GM23248 (cell line): ENCODE data around the gene TPRN. TPM values are rescaled to one million over a fixed set of nuclear protein-coding genes. Genes with fewer than 3 reads are reported as not detected.

Source experiments
- DNase-seq: peaks from one replicate; pipeline ENCODE4 v3.0.0-alpha.2; 2015
- H2AFZ ChIP-seq: fragments of 200-600 bp; sonication (generic); 2 replicates; pipeline ENCODE4 v1.6.1; 2016; ENCODE audit warnings: antibody characterized with exemption
- H3F3A ChIP-seq: fragments of 200-600 bp; sonication (generic); 2 replicates; pipeline ENCODE4 v1.6.1; 2016; ENCODE audit warnings: mild to moderate bottlenecking, antibody characterized with exemption, mixed run types; ENCODE audit not compliant: insufficient read depth
- H3K27ac ChIP-seq: fragments of 200-600 bp; sonication (generic); 2 replicates; pipeline ENCODE4 v1.5.1; 2016; ENCODE audit warnings: mild to moderate bottlenecking
- H3K27me3 ChIP-seq: fragments of 200-600 bp; sonication (generic); replicated peaks from 2 replicates; pipeline ENCODE4 v1.6.1; 2016; ENCODE audit warnings: mild to moderate bottlenecking; ENCODE audit not compliant: insufficient read depth
- H3K36me3 ChIP-seq: fragments of 200-600 bp; sonication (generic); 2 replicates; pipeline ENCODE4 v1.6.1; 2016; ENCODE audit warnings: low read depth, mild to moderate bottlenecking
- H3K4me1 ChIP-seq: fragments of 200-600 bp; sonication (generic); 2 replicates; pipeline ENCODE4 v1.6.1; 2016; ENCODE audit warnings: mild to moderate bottlenecking; ENCODE audit not compliant: insufficient read depth
- H3K4me2 ChIP-seq: fragments of 200-600 bp; sonication (generic); one replicate; pipeline ENCODE4 v1.6.1; 2016; ENCODE audit warnings: mild to moderate bottlenecking; ENCODE audit not compliant: unreplicated experiment
- H3K4me3 ChIP-seq: fragments of 200-600 bp; sonication (generic); 2 replicates; pipeline ENCODE4 v1.5.1; 2016; ENCODE audit warnings: mild to moderate bottlenecking
- H3K79me2 ChIP-seq: fragments of 200-600 bp; sonication (generic); 2 replicates; pipeline ENCODE4 v1.6.1; 2016; ENCODE audit warnings: mild to moderate bottlenecking; ENCODE audit not compliant: insufficient read depth
- H3K9ac ChIP-seq: fragments of 200-600 bp; sonication (generic); 2 replicates; pipeline ENCODE4 v1.6.1; 2016; ENCODE audit warnings: mild to moderate bottlenecking
- H3K9me2 ChIP-seq: fragments of 200-600 bp; sonication (generic); 2 replicates; pipeline ENCODE4 v1.6.1; 2016; ENCODE audit warnings: mixed run types, mild to moderate bottlenecking, moderate library complexity; ENCODE audit not compliant: insufficient read depth
- H3K9me3 ChIP-seq: fragments of 200-600 bp; sonication (generic); one replicate; pipeline ENCODE4 v1.6.1; 2017; ENCODE audit warnings: low read depth
- H4K20me1 ChIP-seq: fragments of 200-600 bp; sonication (generic); 2 replicates; pipeline ENCODE4 v1.6.0; 2016; ENCODE audit not compliant: insufficient read depth
- EZH2 ChIP-seq: fragments of 200-600 bp; sonication (generic); IDR thresholded peaks from 2 replicates; pipeline ENCODE4 v1.6.1; 2018; ENCODE audit warnings: antibody characterized with exemption, mild to moderate bottlenecking; ENCODE audit not compliant: insufficient read depth, poor library complexity, severe bottlenecking
- EZH2phosphoT487 ChIP-seq: fragments of 200-600 bp; sonication (generic); IDR thresholded peaks from 2 replicates; pipeline ENCODE4 v1.6.1; 2018; ENCODE audit warnings: antibody characterized with exemption, moderate library complexity, mild to moderate bottlenecking, low read depth; ENCODE audit not compliant: insufficient read depth
- WGBS, 2 experiments: methylation state at CpG; one replicate each; pipeline ENCODE4 v1.1.6; 2015 to 2017; ENCODE audit warnings: low lambda C conversion rate in 2 of 2, low coverage in 1 of 2; ENCODE audit errors: missing lambda C conversion rate in 2 of 2; 5-methylcytosine and 5-hydroxymethylcytosine counted together
- in situ Hi-C: fragments of 300-500 bp; cut with MboI; formaldehyde crosslinking; loops from 2 replicates; pipeline ENCODE4 v1.15.0; 2020
- polyA plus RNA-seq: library from polyadenylated mRNA; unstranded; fragments of >200 nt; fragmentation: Nextera tagmentation; extraction: Ambion mirVana; gene quantifications from 2 replicates; pipeline ENCODE4 v1.2.1, GENCODE V29; 2016
- total RNA-seq: library from RNA; depleted of rRNA; stranded (reverse); fragments of >200 nt; shearing (Covaris generic); gene quantifications from 2 replicates; pipeline ENCODE4 v1.2.3, GENCODE V29; 2014

TPRN gene
- total and polyA plus RNA-seq, 2 experiments from 2014 or later, result 1.7 to 7.8 TPM

DNA sequence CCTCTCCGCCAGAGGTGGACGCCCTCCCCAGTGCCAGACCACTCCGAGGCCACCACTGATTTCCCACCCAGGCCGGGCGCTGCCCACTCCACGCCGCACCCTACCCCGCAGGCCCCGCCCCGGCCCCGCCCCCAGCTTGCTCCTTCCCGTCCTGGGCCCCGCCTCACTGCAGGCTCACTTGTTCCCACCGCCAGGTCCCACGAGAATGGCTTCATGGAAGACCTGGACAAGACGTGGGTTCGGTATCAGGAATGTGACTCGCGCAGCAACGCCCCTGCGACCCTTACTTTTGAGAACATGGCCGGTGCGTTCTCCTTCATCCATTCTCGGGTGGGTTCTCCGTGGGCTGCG is 37.2 kb downstream of the TPRN start:
- Histone ChIP-seq H3K4me2 (peak overlapping the region; percentile 70), H3F3A (no peaks in the 10 kb centered on the region), H3K79me2 (no peaks in the 10 kb centered on the region), H3K9me3 (no peaks in the 10 kb centered on the region), H3K9me2 (no peaks in the 10 kb centered on the region), H3K4me1 (no peaks in the 10 kb centered on the region), H3K27ac (no peak overlapping the region), H3K27me3 (peaks cover 58% of the 10 kb centered on the region), H4K20me1 (no peaks in the 10 kb centered on the region), H2AFZ (peak overlapping the region; percentile 52), H3K4me3 (peak overlapping the region; percentile 50), H3K9ac (no peak overlapping the region), H3K36me3 (no peaks in the 10 kb centered on the region)
- TF ChIP-seq EZH2, result no peak
- no peak for TF ChIP-seq EZH2phosphoT487
- in situ Hi-C loops, result no loop called here
- peak; percentile 37 for DNase-seq
- 27 to 40% methylated on average over 17 to 26 of the region's 26 CpGs for WGBS, 2 experiments

DNA sequence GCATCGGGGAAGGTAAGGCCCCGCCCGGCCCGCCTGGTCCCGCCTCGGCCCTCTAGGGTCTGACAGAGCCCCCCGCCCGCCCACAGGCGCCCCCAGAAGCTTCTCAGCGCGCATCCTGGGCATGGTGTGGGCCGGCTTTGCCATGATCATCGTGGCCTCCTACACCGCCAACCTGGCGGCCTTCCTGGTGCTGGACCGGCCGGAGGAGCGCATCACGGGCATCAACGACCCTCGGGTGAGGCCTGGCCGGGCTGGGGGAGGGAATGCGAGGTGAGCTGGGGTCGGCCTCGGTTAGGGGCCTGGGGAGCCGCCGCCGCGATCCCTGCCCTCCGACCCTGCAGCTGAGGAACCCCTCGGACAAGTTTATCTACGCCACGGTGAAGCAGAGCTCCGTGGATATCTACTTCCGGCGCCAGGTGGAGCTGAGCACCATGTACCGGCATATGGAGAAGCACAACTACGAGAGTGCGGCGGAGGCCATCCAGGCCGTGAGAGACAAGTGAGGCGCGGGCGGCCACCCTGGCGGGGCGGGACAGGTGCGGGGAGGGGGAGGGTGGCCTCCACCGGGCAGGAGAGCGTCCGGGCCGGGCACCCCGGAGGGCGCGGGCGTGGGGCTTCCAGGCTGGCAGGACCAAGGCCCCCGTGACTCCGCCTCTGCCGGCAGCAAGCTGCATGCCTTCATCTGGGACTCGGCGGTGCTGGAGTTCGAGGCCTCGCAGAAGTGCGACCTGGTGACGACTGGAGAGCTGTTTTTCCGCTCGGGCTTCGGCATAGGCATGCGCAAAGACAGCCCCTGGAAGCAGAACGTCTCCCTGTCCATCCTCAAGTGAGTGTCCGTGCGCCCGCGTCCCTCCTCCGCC is 37.8 kb downstream of the TPRN start:
- H4K20me1 ChIP-seq, result no peaks in the 10 kb centered on the region
- peaks cover 57% of the 10 kb centered on the region for H3K27me3 ChIP-seq
- 2 to 3% methylated on average over 39 to 67 of the region's 74 CpGs for WGBS, 2 experiments
- H3F3A ChIP-seq, result no peaks in the 10 kb centered on the region
- in situ Hi-C loops, result no loop called here
- H3K4me3 ChIP-seq, result peak overlapping the region; percentile 50
- H3K9me2 ChIP-seq, result no peaks in the 10 kb centered on the region
- H2AFZ ChIP-seq, result peak overlapping the region; percentile 52
- TF ChIP-seq EZH2phosphoT487 (no peak), EZH2 (no peak)
- no peak overlapping the region for H3K9ac ChIP-seq
- H3K27ac ChIP-seq, result no peak overlapping the region
- H3K9me3 ChIP-seq, result no peaks in the 10 kb centered on the region
- no peaks in the 10 kb centered on the region for H3K36me3 ChIP-seq
- H3K4me1 ChIP-seq, result no peaks in the 10 kb centered on the region
- H3K79me2 ChIP-seq, result no peaks in the 10 kb centered on the region
- H3K4me2 ChIP-seq, result peak overlapping the region; percentile 70
- DNase-seq, result peak; percentile 53

DNA sequence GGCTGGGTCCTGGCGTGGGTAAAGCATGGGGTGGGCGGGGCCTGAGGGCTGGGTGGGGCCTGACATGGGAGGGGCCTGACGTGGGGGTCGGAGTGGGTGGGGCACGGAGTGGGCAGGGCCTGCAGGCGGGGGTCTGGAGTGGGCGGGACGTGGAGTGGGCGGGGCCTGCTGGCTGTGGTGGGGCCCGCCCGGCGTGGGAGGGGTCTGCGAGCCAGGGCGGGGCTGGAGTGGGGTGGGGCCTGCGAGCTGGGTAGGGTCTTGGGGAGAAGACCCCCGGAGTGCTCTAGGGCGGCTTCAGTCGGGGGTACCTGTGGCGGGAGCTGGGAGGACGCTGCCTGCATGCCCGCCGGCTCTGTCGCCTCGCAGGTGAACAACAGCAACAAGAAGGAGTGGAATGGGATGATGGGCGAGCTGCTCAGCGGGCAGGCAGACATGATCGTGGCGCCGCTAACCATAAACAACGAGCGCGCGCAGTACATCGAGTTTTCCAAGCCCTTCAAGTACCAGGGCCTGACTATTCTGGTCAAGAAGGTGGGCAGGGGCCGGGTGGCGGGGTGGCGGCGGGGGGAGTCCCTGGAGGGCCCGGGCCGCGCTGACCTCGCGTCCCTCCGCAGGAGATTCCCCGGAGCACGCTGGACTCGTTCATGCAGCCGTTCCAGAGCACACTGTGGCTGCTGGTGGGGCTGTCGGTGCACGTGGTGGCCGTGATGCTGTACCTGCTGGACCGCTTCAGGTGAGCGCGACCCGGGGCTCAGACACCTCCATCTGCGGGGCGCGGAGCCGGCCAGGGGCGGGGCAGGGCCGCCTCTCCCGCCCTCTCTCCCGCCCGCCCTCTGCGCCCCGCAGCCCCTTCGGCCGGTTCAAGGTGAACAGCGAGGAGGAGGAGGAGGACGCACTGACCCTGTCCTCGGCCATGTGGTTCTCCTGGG is 38.7 kb downstream of the TPRN start:
- in situ Hi-C loops, result no loop called here
- Histone ChIP-seq H2AFZ (no peak overlapping the region), H3K9ac (no peak overlapping the region), H3K79me2 (no peaks in the 10 kb centered on the region), H3K27me3 (peaks cover 48% of the 10 kb centered on the region), H3K27ac (no peak overlapping the region), H3K4me3 (no peak overlapping the region), H3F3A (no peaks in the 10 kb centered on the region), H3K9me3 (no peaks in the 10 kb centered on the region), H3K4me1 (no peaks in the 10 kb centered on the region), H3K9me2 (no peaks in the 10 kb centered on the region), H4K20me1 (no peaks in the 10 kb centered on the region), H3K36me3 (no peaks in the 10 kb centered on the region), H3K4me2 (no peak overlapping the region)
- WGBS, 2 experiments, result 10 to 15% methylated on average over 21 to 51 of the region's 71 CpGs
- TF ChIP-seq EZH2phosphoT487 (no peak), EZH2 (peak; percentile 19)
- DNase-seq, result peak; percentile 18

DNA sequence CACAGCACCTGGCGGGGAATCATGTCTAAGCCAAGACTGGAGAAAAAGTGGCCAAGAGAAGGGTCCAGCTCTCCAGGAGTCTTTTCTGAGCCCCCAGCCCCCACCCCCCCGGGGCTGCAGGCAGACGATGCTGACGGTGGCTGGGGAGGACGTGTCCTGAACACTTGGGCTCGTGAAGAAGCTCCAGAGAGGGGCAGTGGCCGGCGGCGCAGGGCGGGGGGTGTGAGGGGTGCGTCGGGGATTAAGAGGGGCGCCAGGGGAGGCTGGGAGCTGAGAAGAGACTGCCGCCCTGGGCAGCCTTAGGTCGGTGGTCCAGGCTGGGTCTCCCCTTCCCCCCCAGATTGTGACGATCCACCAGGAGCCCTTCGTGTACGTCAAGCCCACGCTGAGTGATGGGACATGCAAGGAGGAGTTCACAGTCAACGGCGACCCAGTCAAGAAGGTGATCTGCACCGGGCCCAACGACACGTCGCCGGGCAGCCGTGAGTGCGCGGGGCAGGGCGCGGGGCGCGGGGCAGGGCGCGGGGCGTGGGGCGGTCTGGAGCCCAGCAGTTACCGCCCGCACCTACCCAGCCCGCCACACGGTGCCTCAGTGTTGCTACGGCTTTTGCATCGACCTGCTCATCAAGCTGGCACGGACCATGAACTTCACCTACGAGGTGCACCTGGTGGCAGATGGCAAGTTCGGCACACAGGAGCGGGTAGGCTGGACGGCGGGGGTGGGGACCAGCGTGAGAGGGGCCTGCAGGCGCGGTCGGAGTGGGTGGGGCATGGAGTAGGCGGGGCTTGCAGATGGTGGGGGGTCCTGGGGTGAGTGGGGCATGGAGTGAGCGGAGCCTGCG is 39.6 kb downstream of the TPRN start:
- Histone ChIP-seq H2AFZ (no peak overlapping the region), H3K9me2 (no peaks in the 10 kb centered on the region), H3K27ac (no peak overlapping the region), H3F3A (no peaks in the 10 kb centered on the region), H3K27me3 (peaks cover 40% of the 10 kb centered on the region), H3K4me2 (no peak overlapping the region), H3K4me3 (no peak overlapping the region), H3K36me3 (no peaks in the 10 kb centered on the region), H4K20me1 (no peaks in the 10 kb centered on the region), H3K4me1 (no peaks in the 10 kb centered on the region), H3K79me2 (no peaks in the 10 kb centered on the region), H3K9me3 (no peaks in the 10 kb centered on the region), H3K9ac (no peak overlapping the region)
- TF ChIP-seq EZH2phosphoT487 (no peak), EZH2 (no peak)
- in situ Hi-C loops, result no loop called here
- 26 to 27% methylated on average over 36 to 56 of the region's 56 CpGs for WGBS, 2 experiments
- DNase-seq, result no peak
